Amygdala (tissue), 56 donors: Measurements from ENCODE around the gene PDSS2.
A peak's percentile ranks its signal among the peaks of the same experiment; 100 is the strongest.
"Not testable (repeated sequence)": the region's sequence is repeated elsewhere in the genome, so short reads cannot be mapped to it uniquely, and the experiment has no call there.

Experiments
- DNase-seq, 56 donors: peaks; one replicate each; lab custom pipeline; 2025; lab: John Stamatoyannopoulos, UW

Gene PDSS2

GRCh38 chr6:107479089-107479690 lies 19.8 kb upstream of the PDSS2 start:
- DNase-seq: no peak

DNA sequence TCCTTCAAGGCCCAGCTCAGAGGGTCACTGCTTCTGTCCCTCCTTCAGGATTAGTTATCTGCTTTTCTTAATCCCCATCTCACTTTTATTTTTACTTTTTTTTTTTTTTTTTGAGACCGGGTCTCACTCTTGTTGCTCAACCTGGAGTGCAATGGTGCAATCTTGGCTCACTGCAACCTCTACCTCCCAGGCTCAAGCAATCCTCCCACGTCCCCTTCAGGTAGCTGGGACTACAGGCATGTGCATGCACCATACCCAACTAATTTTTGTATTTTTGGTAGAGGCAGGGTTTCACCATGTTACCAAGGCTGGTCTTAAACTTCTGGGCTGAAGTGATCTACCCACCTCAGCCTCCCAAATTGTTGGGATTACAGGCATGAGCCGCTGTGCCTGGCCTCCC lies 16.5 kb upstream of the PDSS2 start:
- not testable (repeated sequence) for DNase-seq

DNA sequence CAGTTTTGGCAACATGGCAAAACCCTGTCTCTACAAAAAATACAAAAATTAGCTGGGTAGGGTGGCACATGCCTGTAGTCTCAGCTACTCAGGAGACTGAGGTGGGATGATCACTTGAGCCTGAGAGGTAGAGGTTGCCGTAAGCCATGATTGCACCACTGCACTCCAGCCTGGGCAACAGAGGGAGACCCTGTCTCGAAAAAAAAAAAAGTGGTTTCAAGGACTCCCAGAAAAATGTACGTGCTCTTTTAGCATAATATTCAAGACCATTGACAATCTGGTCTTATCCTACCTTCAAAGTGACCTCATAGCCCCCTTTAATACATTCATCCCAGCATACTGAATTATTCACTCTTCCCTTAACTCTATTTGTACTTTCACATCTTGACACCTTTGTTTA lies 16.0 kb upstream of the PDSS2 start:
- not testable (repeated sequence) for DNase-seq

- DNase-seq: no peak
These were observed 14.3 kb upstream of the PDSS2 start for GRCh38 chr6:107473660-107474059.

GRCh38 chr6:107470364-107470763 lies 11.0 kb upstream of the PDSS2 start:
- no peak for DNase-seq

GRCh38 chr6:107466062-107466461 lies 6.7 kb upstream of the PDSS2 start:
- DNase-seq: no peak

- peak in 6 of 56 donors; percentile 30 to 74 (median 52) for DNase-seq
These were observed 793 bp upstream of the PDSS2 start for GRCh38 chr6:107460083-107460631.

DNA sequence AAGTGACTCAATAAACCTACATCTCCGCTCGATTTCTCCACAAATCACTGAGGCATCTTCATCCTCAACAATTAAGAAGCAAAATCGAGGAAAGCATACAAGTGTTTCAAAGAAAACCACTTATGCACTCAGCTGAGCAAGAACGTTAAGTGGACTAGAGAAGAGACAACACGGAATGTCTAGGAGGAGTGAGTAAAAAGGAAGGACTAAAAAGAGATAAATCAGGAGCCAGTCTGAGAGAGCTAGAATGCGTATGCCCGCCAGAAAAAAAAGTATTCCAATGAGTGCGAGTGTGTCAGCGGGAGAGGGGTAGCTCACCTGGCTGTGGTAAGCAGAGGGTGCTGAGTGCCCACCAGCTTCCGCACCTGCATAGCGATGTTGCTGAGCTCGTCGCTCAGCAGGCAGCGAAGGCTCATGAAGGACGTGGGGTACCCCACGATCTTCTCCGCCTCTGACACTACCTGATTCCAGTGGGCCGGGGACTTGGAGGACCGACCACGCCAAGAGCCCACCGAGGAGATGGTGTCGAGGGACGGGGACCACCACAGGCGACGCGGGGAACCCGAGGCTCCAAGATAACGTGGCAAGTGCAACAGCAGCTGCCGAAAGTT lies 587 bp downstream of the PDSS2 start:
- peak in 18 of 56 donors; percentile 9 to 61 (median 36) for DNase-seq

DNA sequence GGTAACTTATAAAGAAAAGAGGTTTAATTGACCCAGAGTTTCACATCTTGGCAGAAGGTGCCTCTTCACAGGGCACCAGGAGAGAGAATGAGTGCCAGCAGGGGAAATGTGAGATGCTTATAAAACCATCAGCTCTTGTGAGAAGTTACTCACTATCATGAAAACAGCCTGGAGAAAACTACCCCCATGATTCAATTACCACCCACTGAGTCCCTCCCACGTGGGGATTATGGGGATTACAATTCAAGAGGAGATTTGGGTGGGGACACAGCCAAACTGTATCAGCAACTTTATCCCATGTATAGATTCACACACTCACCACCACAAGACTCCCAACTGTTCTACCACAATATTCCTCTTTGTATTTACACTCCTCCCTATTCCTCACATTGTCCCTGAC lies 10.6 kb downstream of the PDSS2 start:
- no peak for DNase-seq

- no peak for DNase-seq
These were observed 11.6 kb downstream of the PDSS2 start for GRCh38 chr6:107447663-107448216.

DNA sequence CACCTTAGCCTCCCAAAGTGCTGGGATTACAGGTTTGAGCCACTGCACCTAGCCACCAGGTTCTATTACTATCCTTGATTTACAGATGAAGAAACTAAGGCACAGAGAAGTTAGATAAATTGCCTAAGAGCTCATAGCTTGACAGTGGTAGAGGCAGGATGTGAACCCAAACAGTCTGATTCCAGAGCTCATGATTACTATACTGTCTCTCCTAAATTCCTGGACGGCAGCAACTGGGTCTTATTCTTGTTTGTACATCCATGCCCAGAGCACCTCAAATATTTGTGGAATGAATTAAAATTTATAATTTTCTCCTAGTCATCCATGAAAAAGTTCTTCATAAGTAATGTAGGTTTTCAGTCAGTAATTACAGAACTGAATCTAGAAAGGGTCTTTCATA lies 15.1 kb downstream of the PDSS2 start:
- no peak for DNase-seq

DNA sequence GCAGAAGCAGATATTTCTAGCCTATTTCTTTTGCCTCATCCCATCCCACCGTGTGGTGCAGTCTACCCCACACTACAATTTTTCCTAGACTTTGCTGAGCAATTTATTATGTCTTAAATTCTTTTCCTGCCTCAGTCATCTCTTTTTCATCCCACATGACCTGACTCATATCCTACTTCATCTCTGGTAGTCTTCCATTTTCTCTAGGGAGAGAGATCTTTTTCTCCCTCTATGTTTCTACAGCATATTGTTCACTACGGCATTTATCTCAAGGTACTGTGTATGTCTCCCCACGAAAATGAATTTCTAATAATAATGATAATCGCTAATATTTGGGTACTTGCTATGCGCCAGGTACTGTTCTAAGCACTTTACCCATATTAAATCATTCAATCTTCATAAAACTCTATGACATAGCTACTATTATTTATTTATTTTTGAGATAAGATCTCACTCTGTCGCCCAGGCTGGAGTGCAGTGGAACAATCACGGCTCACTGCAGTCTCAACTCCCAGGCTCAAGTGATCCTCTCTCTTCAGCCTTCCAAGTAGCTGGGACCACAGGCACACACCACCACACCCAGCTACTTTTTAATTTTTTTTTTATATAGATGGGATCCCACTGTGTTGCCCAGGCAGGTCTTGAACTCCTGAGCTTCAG lies 15.6 kb downstream of the PDSS2 start:
- DNase-seq: no peak

- no peak for DNase-seq
These were observed 16.3 kb downstream of the PDSS2 start for GRCh38 chr6:107442938-107443607.

DNA sequence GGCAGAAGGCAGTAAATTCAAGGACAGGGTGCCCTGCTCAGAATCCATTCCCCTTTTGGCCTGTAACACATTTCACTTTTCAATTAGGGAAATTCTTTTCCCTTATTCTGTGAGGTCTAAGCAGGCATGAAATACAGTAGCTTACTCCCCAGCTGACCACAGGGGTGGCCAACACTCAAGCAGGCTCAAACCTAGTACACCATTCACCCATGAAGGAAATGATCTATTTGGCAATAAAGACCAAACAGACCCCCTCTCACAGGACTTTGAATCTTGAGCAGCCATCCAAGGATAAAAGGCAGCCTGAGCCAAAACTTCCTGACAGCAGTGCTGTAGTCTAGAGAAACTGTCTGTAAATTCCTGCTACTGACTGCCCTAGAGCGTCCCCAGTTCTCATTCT lies 17.7 kb downstream of the PDSS2 start:
- no peak for DNase-seq

- no peak for DNase-seq
These were observed 18.4 kb downstream of the PDSS2 start for GRCh38 chr6:107440936-107441335.

GRCh38 chr6:107439406-107439805 lies 20.0 kb downstream of the PDSS2 start:
- no peak for DNase-seq

DNA sequence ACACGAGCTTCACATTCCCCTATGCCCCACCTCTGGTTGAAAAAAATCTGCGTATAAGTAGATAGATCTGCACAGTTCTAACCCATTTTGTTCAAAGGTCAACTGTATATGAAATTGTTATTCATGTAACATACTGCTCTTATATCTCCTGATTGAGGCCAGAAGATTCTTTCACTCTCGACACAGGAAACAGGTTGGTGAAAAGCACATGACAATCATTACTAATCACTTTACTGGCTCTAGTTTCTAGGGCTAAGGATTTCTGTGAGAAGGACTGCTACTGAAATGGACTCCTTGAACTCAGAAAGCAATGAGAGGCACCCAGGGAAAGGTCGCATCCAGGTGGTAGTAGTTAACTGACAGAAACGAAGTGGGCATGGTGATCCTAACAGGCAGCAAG lies 21.7 kb downstream of the PDSS2 start:
- no peak for DNase-seq

DNA sequence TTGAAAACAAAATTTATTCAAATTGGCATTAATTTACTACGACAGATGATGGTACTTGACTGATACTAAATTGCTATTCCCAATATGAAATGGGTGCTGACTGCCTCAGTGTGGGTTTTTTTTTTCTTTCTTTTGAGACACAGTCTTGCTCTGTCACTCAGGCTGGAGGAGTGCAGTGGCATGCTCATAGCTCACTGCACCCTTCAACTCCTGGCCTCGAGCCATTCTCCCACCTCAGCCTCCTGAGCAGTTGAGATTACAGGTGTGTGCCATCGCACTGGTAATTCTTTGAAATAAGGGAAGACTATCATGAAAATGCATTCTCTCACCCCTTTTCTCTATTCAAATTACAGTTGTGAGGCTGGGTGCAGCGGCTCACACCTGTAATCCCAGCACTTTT lies 22.5 kb downstream of the PDSS2 start:
- no peak for DNase-seq

DNA sequence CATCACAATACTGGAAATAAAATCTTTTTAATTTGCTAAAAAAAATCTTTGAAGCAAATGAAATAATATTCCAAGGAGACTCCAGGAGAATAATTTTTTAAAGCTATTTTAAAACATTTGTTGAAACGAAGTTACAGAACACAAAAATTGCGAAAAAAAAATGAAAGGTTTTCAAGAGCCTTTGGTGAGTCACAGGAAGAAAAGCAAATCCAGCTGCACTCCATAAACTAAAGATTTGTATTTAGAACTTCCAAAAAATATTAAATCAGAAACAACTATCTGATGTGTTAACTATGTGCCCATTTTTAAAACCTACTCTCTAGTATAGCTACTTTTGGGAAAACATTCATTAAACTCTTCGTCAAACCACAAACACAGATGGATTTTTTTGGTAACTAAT lies 23.6 kb downstream of the PDSS2 start:
- DNase-seq: no peak

DNA sequence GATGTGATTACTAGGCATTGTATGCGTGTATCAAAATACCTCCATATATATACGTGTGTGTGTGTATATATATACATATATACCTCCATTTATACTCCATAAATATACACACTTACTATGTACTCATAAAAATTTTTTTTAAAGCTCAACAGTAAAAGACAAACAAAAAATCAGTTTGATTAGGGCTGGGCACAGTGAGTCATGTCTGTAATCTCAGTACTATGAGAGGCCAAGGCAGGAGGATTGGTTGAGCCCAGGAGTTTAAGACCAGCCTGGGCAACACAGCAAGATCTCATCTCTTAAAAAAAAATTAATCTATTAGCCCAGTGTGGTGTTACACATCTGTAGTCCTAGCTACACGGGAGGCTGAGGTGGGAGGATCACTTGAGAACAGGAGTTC lies 24.6 kb downstream of the PDSS2 start:
- no peak for DNase-seq

- DNase-seq: not testable (repeated sequence)
These were observed 33.4 kb downstream of the PDSS2 start for GRCh38 chr6:107425951-107426350.
